ENCODE measurements around the gene C1orf74.

DNA sequence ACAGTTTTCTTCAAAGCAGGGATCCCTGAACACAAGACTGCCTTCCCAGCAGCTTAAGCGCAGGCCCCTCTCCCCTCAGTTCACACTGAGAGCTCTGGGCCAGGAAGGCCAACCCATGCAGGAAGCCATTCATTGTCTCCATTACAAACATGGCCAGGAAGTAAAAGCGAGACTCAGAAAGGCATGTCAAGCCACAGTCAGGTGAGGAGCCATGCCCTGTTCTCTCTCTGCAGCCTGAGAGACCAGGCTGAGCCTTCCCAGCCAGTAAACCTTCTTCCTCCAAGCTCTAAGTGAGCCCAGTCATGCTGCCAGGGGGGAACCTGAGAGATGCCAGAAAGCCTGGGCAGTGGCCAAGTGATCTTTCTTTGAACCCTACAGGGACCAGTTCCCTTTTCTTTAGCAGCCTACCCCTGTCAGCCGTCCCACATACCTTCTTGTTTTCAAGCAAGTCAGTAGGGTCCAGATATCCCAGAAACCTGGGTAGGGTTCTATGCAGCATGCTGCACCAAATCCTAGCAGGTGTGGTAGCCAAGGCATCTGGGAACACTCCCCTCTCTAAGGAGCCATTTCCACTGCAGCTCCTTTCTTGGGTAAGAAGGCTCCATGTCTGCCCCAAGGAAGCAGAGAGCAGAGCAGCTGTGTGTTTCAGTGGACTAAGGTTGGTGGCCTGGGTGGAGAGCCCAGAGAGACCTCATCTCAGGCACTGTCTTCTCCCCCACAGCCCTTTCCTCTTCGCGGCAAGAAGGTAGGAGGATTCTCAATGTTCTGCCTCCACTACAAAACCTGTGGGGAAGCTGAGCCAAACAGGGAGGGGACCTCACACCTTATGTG, 27.5 kb downstream of the C1orf74 start:
- TF ChIP-seq EZH2 (IDR thresholded peaks at IDR 0.05; ENCODE audit: insufficient read depth, poor library complexity, severe bottlenecking), result no peak
- no peak for TF ChIP-seq EZH2phosphoT487 (IDR thresholded peaks at IDR 0.05; ENCODE audit: insufficient read depth, low read depth)
